H1 (cell line): ENCODE data around the gene GPLD1. TPM values are rescaled to one million over a fixed set of nuclear protein-coding genes. Genes with fewer than 3 reads are reported as not detected.

Source experiments
- EZH2 ChIP-seq: fragments of 200-600 bp; sonication (generic); IDR thresholded peaks from 2 replicates; pipeline ENCODE4 v1.7.1; 2012; ENCODE audit warnings: low read depth, mild to moderate bottlenecking, moderate library complexity, low read length, inconsistent platforms; ENCODE audit not compliant: severe bottlenecking
- SIN3A ChIP-seq, 2 experiments: IDR thresholded peaks in 1 of 2; conservative IDR thresholded peaks in 1 of 2; 2 replicates each; pipeline ENCODE4 v1.6.1; 2011 to 2012; ENCODE audit warnings: low read length in 2 of 2, improper control_type of control experiment in 1 of 2, low read depth in 1 of 2, mild to moderate bottlenecking in 1 of 2
- SIRT6 ChIP-seq: IDR thresholded peaks from one replicate; pipeline ENCODE4 v1.7.1; 2012; ENCODE audit warnings: low read length, inconsistent platforms
- TAF7 ChIP-seq: optimal IDR thresholded peaks from 2 replicates; pipeline ENCODE3; 2011; ENCODE audit warnings: low read depth, mild to moderate bottlenecking, inconsistent platforms, low read length, moderate library complexity, borderline replicate concordance
- polyA plus RNA-seq, 7 experiments: library from polyadenylated mRNA; depleted of rRNA in 3 of 7; stranded (reverse) in 5 of 7; unstranded in 2 of 7; fragments of >200 nt in 5 of 7; fragments of 200-250 nt in 2 of 7; gene quantifications; 1 replicate in 5 of 7; 2 replicates in 1 of 7; 4 replicates in 1 of 7; pipeline versions ENCODE4 v1.2.1 to v1.2.3, GENCODE V29; 2011 to 2013; ENCODE audit warnings: missing spikeins in 2 of 7, mixed read lengths in 2 of 7
- total RNA-seq: library from RNA; stranded (reverse); fragmentation: NEBNext Ultra II Directional; extraction: Animal tissue kit (Norgen Biotek cat#: 25700); gene quantifications from 2 replicates; pipeline ENCODE4 v1.2.1, GENCODE V29; 2021
- TF ChIP-seq, protein P1 (sequence below), 3 experiments: IDR thresholded peaks; 1 replicate in 2 of 3; 2 replicates in 1 of 3; pipeline versions ENCODE4 v1.5.1 to v1.6.1; 2011; ENCODE audit warnings: low read length in 3 of 3, mild to moderate bottlenecking in 3 of 3, inconsistent platforms in 2 of 3, low read depth in 1 of 3, moderate library complexity in 1 of 3; ENCODE audit not compliant: insufficient read depth in 1 of 3; ENCODE audit errors: control extremely low read depth in 1 of 3
- TF ChIP-seq, protein P2 (sequence below): IDR thresholded peaks from 2 replicates; pipeline ENCODE4 v1.6.1; 2012; ENCODE audit warnings: low read length, inconsistent platforms

GPLD1 gene
- total and polyA plus RNA-seq, 2 of the 8 experiments (the other 6 are each of a cell fraction or from before 2014, with no cell fraction given), result 3.7 to 5.3 TPM

GRCh38 chr6:24537082-24537699 is 47.8 kb upstream of the GPLD1 start (continued):
- no peak for TF ChIP-seq SIN3A (conservative IDR thresholded peaks at IDR 0.05 in 1 of 2, IDR thresholded peaks at IDR 0.05 in 1 of 2; ENCODE audit: low read depth in 1 of 2, low read length in 2 of 2)
- no peak for TF ChIP-seq SIRT6
- TF ChIP-seq, protein P1, sequence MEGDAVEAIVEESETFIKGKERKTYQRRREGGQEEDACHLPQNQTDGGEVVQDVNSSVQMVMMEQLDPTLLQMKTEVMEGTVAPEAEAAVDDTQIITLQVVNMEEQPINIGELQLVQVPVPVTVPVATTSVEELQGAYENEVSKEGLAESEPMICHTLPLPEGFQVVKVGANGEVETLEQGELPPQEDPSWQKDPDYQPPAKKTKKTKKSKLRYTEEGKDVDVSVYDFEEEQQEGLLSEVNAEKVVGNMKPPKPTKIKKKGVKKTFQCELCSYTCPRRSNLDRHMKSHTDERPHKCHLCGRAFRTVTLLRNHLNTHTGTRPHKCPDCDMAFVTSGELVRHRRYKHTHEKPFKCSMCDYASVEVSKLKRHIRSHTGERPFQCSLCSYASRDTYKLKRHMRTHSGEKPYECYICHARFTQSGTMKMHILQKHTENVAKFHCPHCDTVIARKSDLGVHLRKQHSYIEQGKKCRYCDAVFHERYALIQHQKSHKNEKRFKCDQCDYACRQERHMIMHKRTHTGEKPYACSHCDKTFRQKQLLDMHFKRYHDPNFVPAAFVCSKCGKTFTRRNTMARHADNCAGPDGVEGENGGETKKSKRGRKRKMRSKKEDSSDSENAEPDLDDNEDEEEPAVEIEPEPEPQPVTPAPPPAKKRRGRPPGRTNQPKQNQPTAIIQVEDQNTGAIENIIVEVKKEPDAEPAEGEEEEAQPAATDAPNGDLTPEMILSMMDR (IDR thresholded peaks at IDR 0.05; ENCODE audit: control extremely low read depth in 1 of 3, insufficient read depth in 1 of 3, low read depth in 1 of 3, low read length in 3 of 3), result no peak
- TF ChIP-seq, protein P2, sequence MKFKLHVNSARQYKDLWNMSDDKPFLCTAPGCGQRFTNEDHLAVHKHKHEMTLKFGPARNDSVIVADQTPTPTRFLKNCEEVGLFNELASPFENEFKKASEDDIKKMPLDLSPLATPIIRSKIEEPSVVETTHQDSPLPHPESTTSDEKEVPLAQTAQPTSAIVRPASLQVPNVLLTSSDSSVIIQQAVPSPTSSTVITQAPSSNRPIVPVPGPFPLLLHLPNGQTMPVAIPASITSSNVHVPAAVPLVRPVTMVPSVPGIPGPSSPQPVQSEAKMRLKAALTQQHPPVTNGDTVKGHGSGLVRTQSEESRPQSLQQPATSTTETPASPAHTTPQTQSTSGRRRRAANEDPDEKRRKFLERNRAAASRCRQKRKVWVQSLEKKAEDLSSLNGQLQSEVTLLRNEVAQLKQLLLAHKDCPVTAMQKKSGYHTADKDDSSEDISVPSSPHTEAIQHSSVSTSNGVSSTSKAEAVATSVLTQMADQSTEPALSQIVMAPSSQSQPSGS, result no peak
- no peak for TF ChIP-seq TAF7
- TF ChIP-seq EZH2, result no peak
- TF ChIP-seq, all 59 proteins: peak for 0
